Measurements from ENCODE around the gene ANKRD11.

The ANKRD11 gene

DNA sequence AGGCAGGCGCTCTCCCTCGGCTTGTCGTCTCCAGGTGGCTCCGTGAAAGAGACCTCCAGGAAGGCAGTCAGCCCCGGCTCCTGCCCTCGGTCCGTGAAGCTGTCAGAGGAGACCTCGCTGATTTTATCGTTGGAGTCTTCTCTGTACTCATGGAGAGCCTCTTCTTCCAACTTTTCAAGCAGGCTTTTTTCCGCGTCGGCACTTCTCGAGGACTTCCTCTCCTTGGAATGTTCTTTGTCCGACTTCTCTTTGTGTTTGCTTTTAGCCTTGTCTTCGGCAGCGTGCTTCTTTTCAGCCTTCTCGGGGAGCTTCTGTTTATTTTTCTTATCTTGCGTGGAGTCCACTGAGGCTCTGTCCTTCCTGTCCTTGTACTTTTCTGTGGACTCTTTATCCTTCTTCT, 207.8 kb downstream of the ANKRD11 start:
- Histone ChIP-seq H3K27me3 (ENCODE audit: control insufficient read depth in 1 of 2, insufficient read depth in 1 of 2, low read length in 2 of 2) (no peaks in the 10 kb centered on the region), H3K4me1 (ENCODE audit: control insufficient read depth, insufficient read depth, low read depth, low read length) (peaks cover 12% of the 10 kb centered on the region), H3K9ac (ENCODE audit: low read length) (no peak overlapping the region)

DNA sequence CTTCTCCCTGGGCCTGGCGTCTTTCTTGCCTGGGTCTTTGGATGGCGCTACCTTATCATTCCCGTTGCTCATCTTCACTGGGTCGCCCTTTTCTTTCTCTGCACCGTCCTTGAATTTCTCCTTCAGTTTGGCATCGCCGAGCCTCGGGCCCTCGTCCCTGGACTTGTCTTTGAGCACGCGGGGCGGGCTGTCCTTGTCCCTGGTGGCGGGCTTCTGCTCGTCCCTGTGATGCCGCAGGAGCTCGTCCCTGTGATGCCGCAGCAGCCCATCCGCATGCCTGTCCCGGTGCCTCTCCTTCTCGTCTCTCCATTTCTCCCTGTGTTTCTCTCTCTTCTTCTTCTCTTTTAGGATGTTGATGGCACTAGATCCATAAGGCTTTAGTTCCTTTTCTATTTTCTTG, 208.5 kb downstream of the ANKRD11 start:
- Histone ChIP-seq H3K36me3 (ENCODE audit: control insufficient read depth in 1 of 2, insufficient read depth in 2 of 2, low read depth in 1 of 2, low read length in 2 of 2) (peaks cover 82 to 87% of the 10 kb centered on the region in 2 experiments), H2AK5ac (ENCODE audit: low read length, severe bottlenecking) (no peak overlapping the region), H2BK5ac (ENCODE audit: low read depth, low read length, poor library complexity, severe bottlenecking) (no peak overlapping the region), H3K79me1 (replicated peaks; ENCODE audit: low read length, poor library complexity, severe bottlenecking) (peaks cover 42% of the 10 kb centered on the region), H4K8ac (ENCODE audit: low read length) (no peak overlapping the region), H3K9ac (ENCODE audit: low read length) (no peak overlapping the region), H3K4me1 (ENCODE audit: control insufficient read depth, insufficient read depth, low read depth, low read length) (peaks cover 17% of the 10 kb centered on the region), H2BK15ac (ENCODE audit: low read depth, poor library complexity, severe bottlenecking) (no peak overlapping the region), H3K9me3 (ENCODE audit: control insufficient read depth, low read length) (no peaks in the 10 kb centered on the region), H3K4me3 (ENCODE audit: insufficient read depth in 1 of 2, low read depth in 1 of 2, low read length in 2 of 2) (no peak overlapping the region), H3K4me2 (ENCODE audit: low read length, poor library complexity, severe bottlenecking) (no peak overlapping the region), H2AFZ (ENCODE audit: low read depth, low read length) (no peak overlapping the region), H3K27ac (ENCODE audit: low read length, poor library complexity, severe bottlenecking) (no peak overlapping the region), H3K23ac (ENCODE audit: low read length in 2 of 2) (no peak overlapping the region), H4K91ac (ENCODE audit: low read length) (no peak overlapping the region), H2BK120ac (ENCODE audit: low read depth, low read length) (no peak overlapping the region), H3K18ac (ENCODE audit: low read depth in 1 of 2, low read length in 2 of 2) (no peak overlapping the region), H3K4ac (ENCODE audit: low read depth in 1 of 2, low read length in 2 of 2) (no peak overlapping the region), H3K14ac (ENCODE audit: low read length in 2 of 2) (no peak overlapping the region), H2BK12ac (ENCODE audit: low read length in 2 of 2) (no peak overlapping the region), H3K27me3 (ENCODE audit: control insufficient read depth in 1 of 2, insufficient read depth in 1 of 2, low read length in 2 of 2) (no peaks in the 10 kb centered on the region)
- DNase-seq = no peak
- 97% methylated on average over 17 of the region's 20 CpGs for WGBS

More for the DNA sequence above, 207.8 kb downstream of the ANKRD11 start:
- H2BK15ac ChIP-seq (ENCODE audit: low read depth, poor library complexity, severe bottlenecking) = no peak overlapping the region
- no peak overlapping the region for H3K14ac ChIP-seq (ENCODE audit: low read length in 2 of 2)
- no peak overlapping the region for H3K4me3 ChIP-seq (ENCODE audit: insufficient read depth in 1 of 2, low read depth in 1 of 2, low read length in 2 of 2)
- H3K27ac ChIP-seq (ENCODE audit: low read length, poor library complexity, severe bottlenecking) = no peak overlapping the region
- H3K18ac ChIP-seq (ENCODE audit: low read depth in 1 of 2, low read length in 2 of 2) = no peak overlapping the region
- H4K91ac ChIP-seq (ENCODE audit: low read length) = no peak overlapping the region
- no peak overlapping the region for H2BK5ac ChIP-seq (ENCODE audit: low read depth, low read length, poor library complexity, severe bottlenecking)
- peaks cover 43% of the 10 kb centered on the region for H3K79me1 ChIP-seq (replicated peaks; ENCODE audit: low read length, poor library complexity, severe bottlenecking)
- no peak overlapping the region for H4K8ac ChIP-seq (ENCODE audit: low read length)
- H3K36me3 ChIP-seq (ENCODE audit: control insufficient read depth in 1 of 2, insufficient read depth in 2 of 2, low read depth in 1 of 2, low read length in 2 of 2) = peaks cover 82 to 88% of the 10 kb centered on the region in 2 experiments
- no peak overlapping the region for H2BK12ac ChIP-seq (ENCODE audit: low read length in 2 of 2)
- no peak overlapping the region for H2AFZ ChIP-seq (ENCODE audit: low read depth, low read length)
- H2AK5ac ChIP-seq (ENCODE audit: low read length, severe bottlenecking) = no peak overlapping the region
- H3K4ac ChIP-seq (ENCODE audit: low read depth in 1 of 2, low read length in 2 of 2) = no peak overlapping the region
- no peak for DNase-seq
- no peaks in the 10 kb centered on the region for H3K9me3 ChIP-seq (ENCODE audit: control insufficient read depth, low read length)
- 95% methylated on average over 18 of the region's 18 CpGs for WGBS
- H3K23ac ChIP-seq (ENCODE audit: low read length in 2 of 2) = no peak overlapping the region
- no peak overlapping the region for H3K4me2 ChIP-seq (ENCODE audit: low read length, poor library complexity, severe bottlenecking)
- H2BK120ac ChIP-seq (ENCODE audit: low read depth, low read length) = no peak overlapping the region

DNA sequence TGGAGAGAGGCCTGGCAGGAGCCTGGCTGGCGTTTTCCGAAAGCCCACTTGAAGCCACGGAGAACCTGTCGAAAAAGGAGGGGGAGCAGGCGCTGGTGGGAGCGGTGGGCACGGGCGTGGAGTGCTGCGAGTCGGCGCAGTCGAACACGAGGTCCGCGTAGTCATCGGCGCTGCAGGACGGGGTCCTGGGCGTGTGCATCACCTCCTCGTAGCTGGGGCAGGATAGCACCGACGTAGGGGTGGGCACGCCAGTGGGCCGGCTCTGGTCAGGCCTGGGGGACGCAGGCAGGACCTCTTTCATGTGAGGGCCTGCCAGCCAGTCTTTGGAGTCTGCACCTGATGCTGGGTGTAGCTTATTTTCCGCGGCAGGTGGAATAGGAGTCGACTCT, 209.2 kb downstream of the ANKRD11 start:
- DNase-seq = no peak
- Histone ChIP-seq H3K18ac (ENCODE audit: low read depth in 1 of 2, low read length in 2 of 2) (no peak overlapping the region), H3K4ac (ENCODE audit: low read depth in 1 of 2, low read length in 2 of 2) (no peak overlapping the region), H2BK120ac (ENCODE audit: low read depth, low read length) (no peak overlapping the region), H3K4me1 (ENCODE audit: control insufficient read depth, insufficient read depth, low read depth, low read length) (peaks cover 17% of the 10 kb centered on the region), H2AFZ (ENCODE audit: low read depth, low read length) (no peak overlapping the region), H2BK5ac (ENCODE audit: low read depth, low read length, poor library complexity, severe bottlenecking) (no peak overlapping the region), H3K27me3 (ENCODE audit: control insufficient read depth in 1 of 2, insufficient read depth in 1 of 2, low read length in 2 of 2) (no peaks in the 10 kb centered on the region), H3K27ac (ENCODE audit: low read length, poor library complexity, severe bottlenecking) (no peak overlapping the region), H3K79me1 (replicated peaks; ENCODE audit: low read length, poor library complexity, severe bottlenecking) (peaks cover 46% of the 10 kb centered on the region), H3K9ac (ENCODE audit: low read length) (no peak overlapping the region), H2AK5ac (ENCODE audit: low read length, severe bottlenecking) (no peak overlapping the region), H3K4me3 (ENCODE audit: insufficient read depth in 1 of 2, low read depth in 1 of 2, low read length in 2 of 2) (peak overlapping the region in 1 of 2 experiments; percentile 3), H3K36me3 (ENCODE audit: control insufficient read depth in 1 of 2, insufficient read depth in 2 of 2, low read depth in 1 of 2, low read length in 2 of 2) (peaks cover 81 to 87% of the 10 kb centered on the region in 2 experiments), H4K8ac (ENCODE audit: low read length) (no peak overlapping the region), H3K14ac (ENCODE audit: low read length in 2 of 2) (no peak overlapping the region), H2BK12ac (ENCODE audit: low read length in 2 of 2) (no peak overlapping the region), H4K91ac (ENCODE audit: low read length) (no peak overlapping the region), H2BK15ac (ENCODE audit: low read depth, poor library complexity, severe bottlenecking) (no peak overlapping the region), H3K9me3 (ENCODE audit: control insufficient read depth, low read length) (no peaks in the 10 kb centered on the region), H3K23ac (ENCODE audit: low read length in 2 of 2) (no peak overlapping the region), H3K4me2 (ENCODE audit: low read length, poor library complexity, severe bottlenecking) (no peak overlapping the region)
- WGBS = 98% methylated on average over 28 of the region's 28 CpGs

DNA sequence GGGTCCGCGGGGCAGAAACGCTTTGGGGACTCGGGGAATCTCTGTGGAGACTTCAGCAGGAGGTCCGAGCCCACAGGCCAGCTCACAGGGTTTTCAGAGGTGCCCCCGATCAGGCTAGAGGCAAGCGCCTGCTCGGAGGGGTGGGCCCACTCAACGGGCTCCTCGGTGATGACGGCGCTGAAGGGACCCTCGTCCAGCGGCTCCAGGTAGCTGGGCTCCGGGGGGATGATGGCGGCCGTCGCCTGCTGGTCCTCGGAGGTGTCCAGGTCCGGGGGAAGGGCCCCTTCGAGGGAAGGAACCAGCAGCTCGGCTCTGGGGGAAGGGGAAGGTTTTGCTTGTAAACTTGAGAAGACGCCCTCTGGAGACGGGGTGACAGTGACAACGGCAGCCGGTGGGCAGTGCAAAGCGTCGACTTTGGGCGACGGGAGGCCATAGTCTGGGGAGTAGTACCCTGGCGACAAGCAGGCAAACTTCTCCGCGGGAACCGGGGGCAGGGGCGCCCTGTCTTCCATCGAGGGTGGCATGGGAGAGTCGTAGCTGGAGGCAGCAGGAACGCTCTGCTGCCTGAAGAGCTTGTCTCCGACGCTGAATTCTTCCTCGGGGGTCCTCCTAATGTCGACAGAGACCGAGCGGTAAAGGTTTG, 209.7 kb downstream of the ANKRD11 start:
- Histone ChIP-seq H3K4me1 (ENCODE audit: control insufficient read depth, insufficient read depth, low read depth, low read length) (peaks cover 17% of the 10 kb centered on the region), H4K91ac (ENCODE audit: low read length) (no peak overlapping the region), H2AFZ (ENCODE audit: low read depth, low read length) (no peak overlapping the region), H3K4me3 (ENCODE audit: insufficient read depth in 1 of 2, low read depth in 1 of 2, low read length in 2 of 2) (no peak overlapping the region), H3K27ac (ENCODE audit: low read length, poor library complexity, severe bottlenecking) (no peak overlapping the region), H2AK5ac (ENCODE audit: low read length, severe bottlenecking) (no peak overlapping the region), H2BK15ac (ENCODE audit: low read depth, poor library complexity, severe bottlenecking) (no peak overlapping the region), H3K36me3 (ENCODE audit: control insufficient read depth in 1 of 2, insufficient read depth in 2 of 2, low read depth in 1 of 2, low read length in 2 of 2) (peaks cover 81 to 87% of the 10 kb centered on the region in 2 experiments), H2BK120ac (ENCODE audit: low read depth, low read length) (no peak overlapping the region), H4K8ac (ENCODE audit: low read length) (no peak overlapping the region), H3K27me3 (ENCODE audit: control insufficient read depth in 1 of 2, insufficient read depth in 1 of 2, low read length in 2 of 2) (no peaks in the 10 kb centered on the region), H3K14ac (ENCODE audit: low read length in 2 of 2) (no peak overlapping the region), H3K9me3 (ENCODE audit: control insufficient read depth, low read length) (no peaks in the 10 kb centered on the region), H3K79me1 (replicated peaks; ENCODE audit: low read length, poor library complexity, severe bottlenecking) (peaks cover 51% of the 10 kb centered on the region), H3K4me2 (ENCODE audit: low read length, poor library complexity, severe bottlenecking) (no peak overlapping the region), H3K18ac (ENCODE audit: low read depth in 1 of 2, low read length in 2 of 2) (no peak overlapping the region), H3K4ac (ENCODE audit: low read depth in 1 of 2, low read length in 2 of 2) (no peak overlapping the region), H3K23ac (ENCODE audit: low read length in 2 of 2) (no peak overlapping the region), H3K9ac (ENCODE audit: low read length) (no peak overlapping the region), H2BK12ac (ENCODE audit: low read length in 2 of 2) (no peak overlapping the region), H2BK5ac (ENCODE audit: low read depth, low read length, poor library complexity, severe bottlenecking) (no peak overlapping the region)
- no peak for DNase-seq
- 97% methylated on average over 42 of the region's 44 CpGs for WGBS

Data from mesenchymal stem cell (in vitro differentiated cells and primary cell).